Hepatocyte (in vitro differentiated cells): ENCODE data around the gene CACNG4. TPM values are rescaled to one million over a fixed set of nuclear protein-coding genes. Genes with fewer than 3 reads are reported as not detected.

ENCODE experiments used
- DNase-seq: peaks from one replicate; pipeline ENCODE4 v3.0.0-alpha.2; 2016; ENCODE audit warnings: low spot score
- H2AFZ ChIP-seq: fragments of 200-600 bp; sonication (generic); 2 replicates; pipeline ENCODE4 v1.6.0; 2016; ENCODE audit warnings: antibody characterized with exemption, mild to moderate bottlenecking
- H3K27ac ChIP-seq: fragments of 200-600 bp; sonication (generic); 2 replicates; pipeline ENCODE4 v1.5.1; 2016; ENCODE audit warnings: mild to moderate bottlenecking
- H3K27me3 ChIP-seq: fragments of 200-600 bp; sonication (generic); 2 replicates; pipeline ENCODE4 v1.6.1; 2016
- H3K36me3 ChIP-seq: fragments of 200-600 bp; sonication (generic); replicated peaks from 2 replicates; pipeline ENCODE4 v1.5.1; 2016; ENCODE audit warnings: low read depth; ENCODE audit not compliant: insufficient read depth
- H3K4me1 ChIP-seq: fragments of 200-600 bp; sonication (generic); 2 replicates; pipeline ENCODE4 v1.5.1; 2016; ENCODE audit warnings: mild to moderate bottlenecking, moderate library complexity; ENCODE audit not compliant: insufficient read depth
- H3K4me2 ChIP-seq: fragments of 200-600 bp; sonication (generic); 2 replicates; pipeline ENCODE4 v1.6.0; 2016
- H3K4me3 ChIP-seq: fragments of 200-600 bp; sonication (generic); 2 replicates; pipeline ENCODE4 v1.5.1; 2016; ENCODE audit warnings: mild to moderate bottlenecking
- H3K79me2 ChIP-seq: fragments of 200-600 bp; sonication (generic); 2 replicates; pipeline ENCODE4 v1.6.0; 2017; ENCODE audit warnings: mild to moderate bottlenecking
- H3K9me2 ChIP-seq: fragments of 200-600 bp; sonication (generic); replicated peaks from 2 replicates; pipeline ENCODE4 v1.6.0; 2017; ENCODE audit warnings: mild to moderate bottlenecking; ENCODE audit not compliant: insufficient read depth
- H3K9me3 ChIP-seq: fragments of 200-600 bp; sonication (generic); 2 replicates; pipeline ENCODE4 v1.5.1; 2016; ENCODE audit warnings: low read depth, mild to moderate bottlenecking
- H4K20me1 ChIP-seq: fragments of 200-600 bp; sonication (generic); 2 replicates; pipeline ENCODE4 v1.6.0; 2016; ENCODE audit warnings: mild to moderate bottlenecking; ENCODE audit not compliant: insufficient read depth, poor library complexity, severe bottlenecking
- EZH2 ChIP-seq: fragments of 200-600 bp; sonication (generic); IDR thresholded peaks from 2 replicates; pipeline ENCODE4 v1.6.1; 2016; ENCODE audit warnings: antibody characterized with exemption, mild to moderate bottlenecking, borderline replicate concordance
- EZH2phosphoT487 ChIP-seq: fragments of 200-600 bp; sonication (generic); IDR thresholded peaks from one replicate; pipeline ENCODE4 v1.6.1; 2018; ENCODE audit warnings: antibody characterized with exemption, mild to moderate bottlenecking, low read depth, moderate library complexity; ENCODE audit not compliant: unreplicated experiment, severe bottlenecking
- WGBS: methylation state at CpG from one replicate; pipeline ENCODE4 v1.1.6; 2016; ENCODE audit warnings: low lambda C conversion rate; ENCODE audit errors: missing lambda C conversion rate; 5-methylcytosine and 5-hydroxymethylcytosine counted together
- polyA plus RNA-seq: library from polyadenylated mRNA; unstranded; fragments of >200 nt; fragmentation: Nextera tagmentation; extraction: Ambion mirVana; gene quantifications from 2 replicates; pipeline ENCODE4 v1.2.1, GENCODE V29; 2016
- total RNA-seq: library from RNA; depleted of rRNA; stranded (reverse); fragments of >200 nt; gene quantifications from 2 replicates; pipeline ENCODE4 v1.2.3, GENCODE V29; 2014
- TF ChIP-seq, protein P1 (sequence below): fragments of 200-600 bp; sonication (generic); IDR thresholded peaks from 2 replicates; pipeline ENCODE4 v1.5.1; 2016; ENCODE audit warnings: antibody characterized with exemption, mild to moderate bottlenecking; ENCODE audit not compliant: poor library complexity

CACNG4 gene
- total and polyA plus RNA-seq, 2 experiments from 2014 or later: 3.5 to 3.9 TPM

DNA sequence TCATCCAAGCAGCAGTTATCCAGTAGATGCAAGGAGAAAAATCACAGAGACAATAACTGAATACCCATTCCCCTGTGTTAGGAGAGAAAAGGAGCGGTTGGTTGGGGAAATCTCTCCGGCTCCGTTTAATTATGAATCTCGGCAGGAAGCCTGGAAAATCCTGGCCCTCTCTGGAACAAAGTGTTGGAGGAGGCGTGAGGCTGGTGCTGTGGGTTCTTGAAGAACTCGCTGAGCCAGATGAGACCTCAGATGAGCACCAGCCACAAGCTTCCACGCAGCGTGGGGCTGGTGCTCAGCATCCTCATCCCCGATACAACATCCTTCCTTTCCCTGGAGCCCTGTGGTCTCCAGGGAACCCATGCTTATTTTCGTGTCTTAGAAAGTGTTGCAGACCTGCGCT is 39.7 kb downstream of the CACNG4 start:
- Histone ChIP-seq H3K4me3 (no peak overlapping the region), H3K27me3 (no peaks in the 10 kb centered on the region), H3K4me2 (no peak overlapping the region), H3K36me3 (no peaks in the 10 kb centered on the region), H4K20me1 (no peaks in the 10 kb centered on the region), H3K4me1 (no peaks in the 10 kb centered on the region), H3K27ac (no peak overlapping the region), H3K9me2 (no peaks in the 10 kb centered on the region), H2AFZ (no peak overlapping the region), H3K9me3 (no peaks in the 10 kb centered on the region), H3K79me2 (no peaks in the 10 kb centered on the region)
- DNase-seq: no peak
- TF ChIP-seq, protein P1, sequence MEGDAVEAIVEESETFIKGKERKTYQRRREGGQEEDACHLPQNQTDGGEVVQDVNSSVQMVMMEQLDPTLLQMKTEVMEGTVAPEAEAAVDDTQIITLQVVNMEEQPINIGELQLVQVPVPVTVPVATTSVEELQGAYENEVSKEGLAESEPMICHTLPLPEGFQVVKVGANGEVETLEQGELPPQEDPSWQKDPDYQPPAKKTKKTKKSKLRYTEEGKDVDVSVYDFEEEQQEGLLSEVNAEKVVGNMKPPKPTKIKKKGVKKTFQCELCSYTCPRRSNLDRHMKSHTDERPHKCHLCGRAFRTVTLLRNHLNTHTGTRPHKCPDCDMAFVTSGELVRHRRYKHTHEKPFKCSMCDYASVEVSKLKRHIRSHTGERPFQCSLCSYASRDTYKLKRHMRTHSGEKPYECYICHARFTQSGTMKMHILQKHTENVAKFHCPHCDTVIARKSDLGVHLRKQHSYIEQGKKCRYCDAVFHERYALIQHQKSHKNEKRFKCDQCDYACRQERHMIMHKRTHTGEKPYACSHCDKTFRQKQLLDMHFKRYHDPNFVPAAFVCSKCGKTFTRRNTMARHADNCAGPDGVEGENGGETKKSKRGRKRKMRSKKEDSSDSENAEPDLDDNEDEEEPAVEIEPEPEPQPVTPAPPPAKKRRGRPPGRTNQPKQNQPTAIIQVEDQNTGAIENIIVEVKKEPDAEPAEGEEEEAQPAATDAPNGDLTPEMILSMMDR: no peak
- TF ChIP-seq EZH2phosphoT487: no peak
- 87% methylated on average over 11 of the region's 11 CpGs for WGBS

- no peak for DNase-seq
- no peak for TF ChIP-seq EZH2
- no peak for TF ChIP-seq EZH2phosphoT487
- TF ChIP-seq, protein P1: no peak
- H3K4me2 ChIP-seq: no peak overlapping the region
These were observed 42.8 kb downstream of the CACNG4 start for GRCh38 chr17:67007266-67007665.

GRCh38 chr17:67008101-67008500 is 43.6 kb downstream of the CACNG4 start:
- Histone ChIP-seq H3K9me2 (no peaks in the 10 kb centered on the region), H3K36me3 (no peaks in the 10 kb centered on the region), H3K27me3 (no peaks in the 10 kb centered on the region), H4K20me1 (no peaks in the 10 kb centered on the region), H3K4me2 (no peak overlapping the region), H3K4me1 (no peaks in the 10 kb centered on the region), H3K4me3 (no peak overlapping the region), H3K9me3 (no peaks in the 10 kb centered on the region), H3K79me2 (no peaks in the 10 kb centered on the region), H3K27ac (no peak overlapping the region), H2AFZ (no peak overlapping the region)
- no peak for DNase-seq
- 88% methylated on average over 6 of the region's 6 CpGs for WGBS
- TF ChIP-seq, protein P1: no peak
- no peak for TF ChIP-seq EZH2
- no peak for TF ChIP-seq EZH2phosphoT487

More at GRCh38 chr17:67007266-67007665, 42.8 kb downstream of the CACNG4 start:
- 95% methylated on average over 6 of the region's 6 CpGs for WGBS
- no peaks in the 10 kb centered on the region for H3K4me1 ChIP-seq
- no peak overlapping the region for H3K27ac ChIP-seq
- no peaks in the 10 kb centered on the region for H3K9me2 ChIP-seq
- H3K36me3 ChIP-seq: no peaks in the 10 kb centered on the region
- no peaks in the 10 kb centered on the region for H3K9me3 ChIP-seq
- no peak overlapping the region for H3K4me3 ChIP-seq
- no peak overlapping the region for H2AFZ ChIP-seq
- H4K20me1 ChIP-seq: no peaks in the 10 kb centered on the region
- no peaks in the 10 kb centered on the region for H3K79me2 ChIP-seq
- H3K27me3 ChIP-seq: no peaks in the 10 kb centered on the region
